ENCODE results near the gene CEP162.

- TF ChIP-seq CTCF (IDR thresholded peaks at IDR 0.05) (no peak), POLR2A (IDR thresholded peaks at IDR 0.05) (no peak)
These were observed 33.5 kb upstream of the CEP162 start for GRCh38 chr6:84260926-84261325.
